Stimulated activated CD4-positive, alpha-beta T cell treated with anti-CD3 and anti-CD28 coated beads, TNF-alpha, amount 100 ng/mL, for 1 hour (primary cell): ENCODE results near the gene CNTFR.

Experiments
- DNase-seq, 3 donors: peaks; one replicate each; pipeline ENCODE4 v3.0.0-alpha.2; 2020; ENCODE audit warnings: low read depth in 3 of 3, low spot score in 1 of 3

The CNTFR gene

DNA sequence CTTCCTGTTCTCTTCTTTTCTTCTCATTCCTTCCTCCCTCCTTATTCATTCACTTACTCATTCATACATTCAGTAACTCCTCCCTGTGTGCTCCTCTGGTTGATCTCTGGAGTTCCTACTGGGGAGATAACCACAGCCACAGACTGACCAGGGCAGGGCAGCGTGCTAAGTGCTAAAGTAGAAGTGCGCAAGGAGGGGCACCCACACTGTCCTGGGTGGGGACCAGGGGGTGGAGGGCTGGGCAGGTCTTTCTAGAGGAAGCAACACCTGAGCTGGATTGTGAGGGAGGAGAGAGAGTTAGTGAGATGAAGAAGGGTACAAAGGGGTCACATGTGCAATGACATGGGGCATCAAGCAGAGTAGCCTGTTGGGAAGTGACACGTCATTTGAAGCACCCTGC is 80.6 kb downstream of the CNTFR start:
- no peak for DNase-seq

DNA sequence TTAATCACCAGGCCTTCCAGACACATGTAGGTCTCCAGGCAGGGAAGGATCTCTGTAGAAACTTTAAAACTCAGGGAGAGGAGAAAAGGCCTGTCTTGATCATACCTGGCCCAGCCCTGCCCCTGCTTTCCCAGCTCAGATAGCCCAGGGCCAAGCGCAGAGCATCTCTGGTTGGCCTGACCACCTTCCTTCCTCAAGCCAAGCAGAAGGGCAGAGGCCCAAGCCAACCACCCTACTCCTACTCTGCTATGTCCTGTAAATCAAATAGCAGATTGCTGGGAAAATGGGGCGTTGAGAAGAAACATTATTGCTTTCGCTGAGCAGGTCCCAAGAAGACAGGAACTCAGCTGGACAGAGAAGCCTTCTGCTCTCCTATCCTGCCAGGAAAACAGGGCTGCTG is 81.1 kb downstream of the CNTFR start:
- no peak for DNase-seq

DNA sequence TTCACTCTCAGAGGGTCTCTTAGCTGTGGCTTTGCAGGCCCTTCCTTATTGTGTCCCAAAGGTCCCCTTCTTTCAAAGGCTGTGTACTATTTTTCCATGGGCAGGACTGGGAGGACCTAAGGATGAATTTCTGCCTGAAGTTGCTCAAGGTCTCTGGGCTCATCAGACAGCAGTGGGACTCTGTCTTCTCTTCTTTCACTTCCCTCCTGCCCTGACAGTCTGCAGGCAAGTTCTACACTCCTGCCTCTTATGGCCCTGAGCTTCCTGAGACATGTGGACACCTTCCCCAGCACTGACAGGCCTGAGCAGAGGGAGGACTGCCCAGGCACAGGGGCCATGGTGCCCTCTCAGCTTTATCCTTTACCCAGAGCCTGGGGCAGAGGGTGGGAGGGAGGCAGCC is 81.6 kb downstream of the CNTFR start:
- no peak for DNase-seq

DNA sequence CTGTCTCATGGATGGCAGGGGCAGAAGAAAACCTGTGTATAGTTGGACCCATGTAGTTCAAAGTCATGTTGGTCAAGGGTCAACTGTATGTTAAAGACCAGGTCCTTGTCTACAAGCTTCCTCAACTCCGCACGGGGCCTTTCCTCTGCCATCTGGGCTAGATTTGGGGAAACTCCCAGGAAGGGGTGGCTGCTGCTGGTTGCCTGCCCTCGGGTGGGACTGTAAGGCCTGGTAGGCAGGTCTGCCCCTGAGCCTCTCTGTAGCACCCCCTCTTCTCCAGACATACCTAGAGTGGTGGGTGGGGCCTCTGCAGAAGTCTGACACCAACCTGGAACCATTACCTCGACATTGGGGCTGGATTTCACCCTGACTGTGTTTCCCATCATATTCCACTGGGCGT is 82.0 kb downstream of the CNTFR start:
- no peak for DNase-seq

DNA sequence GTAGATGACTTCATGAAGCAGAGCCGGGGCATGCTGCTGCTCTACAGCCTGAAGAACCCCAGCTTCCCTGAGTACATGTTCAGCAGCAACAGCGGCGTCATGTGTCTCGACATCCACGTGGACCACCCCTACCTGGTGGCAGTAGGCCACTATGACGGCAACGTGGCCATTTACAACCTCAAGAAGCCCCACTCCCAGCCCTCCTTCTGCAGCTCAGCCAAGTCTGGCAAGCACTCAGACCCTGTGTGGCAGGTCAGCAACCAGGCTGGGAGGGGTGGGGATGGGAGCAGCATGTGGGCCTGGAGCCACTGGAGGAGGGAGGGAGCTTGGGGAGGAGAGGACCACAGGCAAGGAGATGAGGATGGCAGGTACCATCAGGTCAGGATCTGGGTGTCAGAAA is 82.9 kb downstream of the CNTFR start:
- no peak for DNase-seq

DNA sequence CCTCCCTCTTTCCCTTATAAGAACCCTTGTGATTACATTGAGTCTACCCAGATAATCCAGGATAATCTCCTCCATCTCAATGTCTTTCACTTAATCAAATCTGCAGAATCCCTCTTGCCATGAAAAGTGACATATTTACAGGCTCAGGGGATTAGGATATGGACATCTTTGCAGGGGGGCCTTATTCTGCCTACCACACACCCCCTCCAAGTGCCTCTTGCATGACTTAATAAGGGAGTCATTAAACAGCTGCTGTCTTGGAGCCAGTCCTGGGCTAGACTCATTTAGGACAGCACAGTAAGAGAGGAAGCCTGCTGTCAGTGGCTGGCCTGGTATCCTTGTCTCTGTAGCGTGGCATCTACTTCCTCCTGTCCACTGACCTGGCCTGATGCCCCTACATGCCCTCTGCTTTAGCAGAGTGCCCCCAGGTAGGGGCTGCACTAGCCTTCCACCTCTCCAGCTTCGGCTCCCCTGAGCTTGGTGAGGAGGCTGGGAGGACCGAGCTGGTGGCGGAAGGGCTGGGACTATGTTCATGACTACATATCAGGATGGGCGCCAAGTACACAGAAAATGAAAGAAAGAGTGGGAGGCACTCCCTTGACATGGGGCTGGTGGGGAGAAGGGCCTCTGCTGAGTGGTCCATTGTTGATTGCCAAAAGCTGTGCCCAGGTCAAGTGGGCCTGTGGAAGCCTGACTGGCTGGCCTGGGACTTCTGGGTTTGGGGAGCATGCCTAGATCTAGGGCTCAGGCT is 84.0 kb downstream of the CNTFR start:
- no peak for DNase-seq

DNA sequence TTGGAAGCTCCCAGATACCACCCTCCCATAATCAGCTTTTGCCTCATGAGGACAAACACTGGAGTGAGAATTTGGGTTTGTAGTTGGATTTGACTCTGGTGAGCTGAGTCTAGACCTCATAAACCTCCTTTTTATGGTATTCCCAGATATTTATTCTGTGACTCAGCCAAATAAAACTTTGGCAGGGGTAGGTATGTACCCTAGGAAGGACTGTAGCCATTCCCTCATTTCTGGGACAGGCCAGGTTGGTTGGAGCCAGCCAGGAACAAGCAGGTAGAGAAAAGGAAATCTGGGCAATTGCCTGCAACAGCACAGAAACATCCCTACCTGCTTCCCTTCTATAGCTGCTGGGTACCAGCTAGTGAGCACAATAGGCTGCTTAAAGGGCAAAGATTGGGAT is 86.1 kb downstream of the CNTFR start:
- no peak for DNase-seq

DNA sequence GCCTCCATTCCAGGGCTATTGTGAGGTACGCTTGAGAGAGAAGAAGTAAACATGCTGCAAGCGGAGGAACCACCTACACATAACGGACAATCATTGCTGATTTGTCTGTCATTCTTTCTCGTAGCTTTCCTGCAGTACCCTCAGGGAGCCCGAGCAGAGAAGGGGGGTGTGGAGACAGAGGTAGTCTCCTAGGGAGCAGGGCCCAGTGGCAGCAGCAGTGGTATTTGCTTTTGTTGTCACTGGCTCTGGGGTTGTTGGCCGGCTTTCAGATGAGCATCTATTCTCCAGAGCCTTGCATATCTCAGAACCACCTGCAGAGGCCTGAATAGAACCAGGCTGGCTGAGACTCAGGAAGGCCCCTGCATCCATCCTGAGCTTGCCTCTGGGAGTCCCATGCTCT is 86.6 kb downstream of the CNTFR start:
- DNase-seq: no peak

DNA sequence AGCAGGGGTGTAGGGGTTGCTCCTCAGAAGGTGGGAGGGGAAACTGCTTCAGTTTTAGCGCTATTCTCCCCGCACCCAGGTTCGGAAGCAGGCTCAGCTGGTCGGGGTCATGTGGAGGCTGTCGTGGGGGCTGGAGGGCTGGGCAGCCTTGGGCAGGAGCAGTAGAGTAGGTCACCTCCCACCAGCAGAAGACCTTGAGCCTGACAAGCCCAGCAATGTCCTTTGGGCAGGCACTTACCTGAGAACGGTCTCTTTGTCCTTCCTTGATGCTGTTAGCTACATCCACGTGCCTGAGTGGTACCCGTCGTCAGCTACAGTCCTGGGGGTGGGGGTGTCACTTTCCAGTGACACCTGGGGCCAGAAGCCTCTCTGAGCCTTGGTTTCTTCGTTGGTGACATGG is 87.1 kb downstream of the CNTFR start:
- no peak for DNase-seq

DNA sequence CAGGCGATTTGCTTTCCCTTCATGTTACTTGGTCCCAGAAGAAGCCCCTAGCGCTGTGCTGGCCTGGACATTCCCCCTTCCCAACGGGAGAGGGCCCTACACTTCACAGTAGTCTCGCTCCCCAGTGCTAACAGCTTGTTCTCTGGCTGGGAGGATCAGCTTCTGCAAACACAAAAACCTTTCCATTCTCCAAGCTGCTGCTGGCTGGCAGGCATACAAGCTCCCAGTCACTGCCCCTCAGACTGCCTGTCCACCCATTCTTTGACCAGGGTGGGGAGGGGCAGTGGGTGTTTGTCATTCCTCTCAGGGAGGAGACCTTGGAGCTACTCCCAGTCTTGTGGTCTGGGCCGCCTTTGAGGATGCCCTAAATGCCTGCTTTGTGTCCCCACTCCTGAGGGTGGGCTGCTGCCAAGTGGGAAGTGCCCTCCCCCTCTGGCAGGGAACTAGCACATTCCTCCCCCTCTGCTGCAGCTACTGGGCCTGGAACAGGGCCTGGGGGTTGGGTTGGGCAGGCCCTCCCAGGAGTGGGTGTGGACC is 87.6 kb downstream of the CNTFR start:
- no peak for DNase-seq
